Stimulated activated CD8-positive, alpha-beta memory T cell treated with anti-CD3 and anti-CD28 coated beads, Interleukin-4, amount 100 ng/mL, for 48 hours (primary cell): Measurements from ENCODE around the gene HJV.

Experiments used
- DNase-seq: peaks from one replicate; pipeline ENCODE4 v3.0.0-alpha.2; 2020

HJV gene

DNA sequence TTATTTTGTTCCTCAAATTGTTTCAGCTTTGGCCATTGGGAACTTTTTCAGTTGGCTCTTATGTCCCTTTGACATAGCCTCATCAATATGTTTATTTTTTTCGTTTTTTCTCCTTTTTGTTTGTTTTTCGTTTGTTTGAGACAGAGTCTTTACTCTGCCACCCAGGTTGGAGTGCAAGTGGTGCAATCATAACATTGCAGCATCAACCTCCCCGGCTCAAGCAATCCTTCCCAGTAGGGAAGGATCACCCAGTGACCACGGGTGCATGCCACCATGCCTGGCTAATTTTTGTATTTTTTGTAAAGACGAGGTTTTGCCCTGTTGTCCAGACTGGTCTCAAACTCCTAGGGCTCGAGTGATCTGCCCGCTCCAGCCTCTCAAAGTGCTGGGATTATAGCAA is 49.0 kb downstream of the HJV start:
- DNase-seq = no peak
